Muscle of back (tissue), 11 donors: ENCODE data around the gene CHMP4A. TPM values are rescaled to one million over a fixed set of nuclear protein-coding genes. Genes with fewer than 3 reads are reported as not detected.
A peak's percentile ranks its signal among the peaks of the same experiment; 100 is the strongest.

Experiments
- DNase-seq, 3 donors: peaks; one replicate each; pipeline versions ENCODE4 v3.0.0 to v3.0.0-alpha.2; 2013
- polyA plus RNA-seq, 10 donors: library from polyadenylated mRNA; unstranded; fragments of 120-200 nt; gene quantifications; one replicate each; pipeline ENCODE4 v1.2.1, GENCODE V29; 2013; ENCODE audit not compliant: insufficient read length in 10 of 10

CHMP4A gene
- polyA plus RNA-seq, 10 donors, result 26.0 to 44.1 (median 34.5) TPM

DNA sequence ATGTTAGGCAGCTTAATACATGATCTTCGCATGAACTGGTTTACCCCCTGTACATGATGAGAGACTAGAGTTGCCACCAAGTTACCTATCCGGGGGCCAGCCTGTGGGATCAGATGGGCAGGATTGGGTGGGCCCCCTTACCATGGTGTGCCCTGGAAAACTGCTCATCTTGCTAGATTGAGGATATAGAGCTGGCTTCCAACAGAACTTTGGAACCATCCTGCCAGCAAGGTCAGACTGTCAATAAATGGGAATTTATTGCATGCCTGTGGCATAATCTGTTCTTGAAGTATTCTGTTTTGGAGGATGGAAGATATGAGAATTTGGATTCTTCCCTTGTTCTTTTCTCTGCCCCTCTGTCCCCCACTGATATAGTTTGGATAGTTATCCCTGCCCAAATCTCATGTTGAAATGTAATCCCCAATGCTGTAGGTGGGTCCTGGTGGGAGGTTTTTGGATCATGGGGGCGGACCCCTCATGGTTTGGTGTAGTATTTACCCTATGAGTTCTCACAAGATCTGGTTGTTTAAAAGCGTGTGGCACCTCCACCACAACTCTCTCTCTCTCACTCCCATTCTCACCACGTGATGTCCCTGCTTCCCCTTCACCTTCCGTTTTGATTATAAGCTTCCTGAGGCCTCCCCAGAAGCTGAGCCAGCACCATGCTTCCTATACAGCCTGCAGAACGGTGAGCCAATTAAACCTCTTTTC lies 14.3 kb downstream of the CHMP4A start:
- no peak for DNase-seq

DNA sequence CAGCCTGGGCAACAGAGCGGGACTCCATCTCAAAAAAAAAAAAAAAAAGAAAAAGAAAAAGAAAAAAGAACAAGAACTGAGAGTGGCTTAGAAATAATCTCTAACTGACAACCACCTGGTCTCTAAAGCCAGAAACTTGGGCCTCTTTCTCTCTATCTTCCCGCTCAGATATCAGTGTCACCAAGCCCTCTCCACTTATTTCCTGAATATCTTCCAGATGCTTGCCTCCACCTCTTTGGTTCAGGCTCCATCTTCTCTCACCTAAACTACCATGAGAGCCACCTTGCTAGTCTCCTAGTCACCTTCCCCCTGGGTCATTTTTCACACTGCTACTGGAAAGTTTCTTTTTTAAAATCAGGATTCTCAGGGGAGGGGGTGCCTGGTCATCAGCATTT lies 16.2 kb downstream of the CHMP4A start:
- DNase-seq, result no peak

DNA sequence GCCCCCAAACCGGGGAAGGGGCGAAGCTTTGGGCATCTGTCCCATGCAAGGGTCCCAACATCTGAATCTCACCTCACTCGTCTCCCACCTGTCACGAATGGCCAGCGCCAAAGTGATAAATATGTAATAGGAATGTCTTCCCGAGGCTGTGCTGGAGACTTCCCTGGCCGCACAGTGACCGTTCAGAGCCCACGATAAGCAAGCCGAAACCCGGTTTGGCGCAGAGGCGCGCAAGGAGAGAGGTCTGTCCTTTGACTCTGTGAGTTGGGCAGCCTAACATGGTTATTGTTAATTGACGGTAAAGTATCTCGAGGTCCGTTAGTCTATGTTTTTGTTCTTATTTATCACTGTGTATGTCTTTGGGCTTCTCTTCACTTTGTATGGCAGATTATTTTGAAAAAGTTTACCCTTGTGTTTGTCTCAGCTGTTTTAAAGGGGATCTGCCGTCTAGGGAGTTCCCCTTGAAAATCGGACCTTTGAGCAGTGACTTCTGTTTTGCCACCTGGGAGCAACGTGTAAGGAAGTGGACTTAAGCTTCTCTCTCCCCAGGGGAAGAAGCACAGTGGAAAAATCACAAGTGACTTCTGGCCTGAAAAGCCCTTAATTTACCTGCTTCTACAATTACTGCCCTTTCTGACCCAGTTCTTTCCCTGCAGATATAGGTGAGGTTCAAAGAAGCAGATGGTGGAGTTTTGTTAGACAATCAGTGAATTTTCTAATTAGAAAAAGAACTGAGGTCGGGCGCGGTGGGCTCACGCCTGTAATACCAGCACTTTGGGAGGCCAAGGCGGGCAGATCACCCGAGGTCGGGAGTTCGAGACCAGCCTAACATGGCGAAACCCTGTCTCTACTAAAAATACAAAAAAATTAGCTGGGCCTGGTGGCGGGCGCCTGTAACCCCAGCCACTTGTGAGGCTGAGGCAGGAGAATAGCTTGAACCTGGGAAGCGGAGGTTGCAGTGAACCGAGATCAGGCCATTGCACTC lies 16.9 kb downstream of the CHMP4A start:
- DNase-seq, result no peak

DNA sequence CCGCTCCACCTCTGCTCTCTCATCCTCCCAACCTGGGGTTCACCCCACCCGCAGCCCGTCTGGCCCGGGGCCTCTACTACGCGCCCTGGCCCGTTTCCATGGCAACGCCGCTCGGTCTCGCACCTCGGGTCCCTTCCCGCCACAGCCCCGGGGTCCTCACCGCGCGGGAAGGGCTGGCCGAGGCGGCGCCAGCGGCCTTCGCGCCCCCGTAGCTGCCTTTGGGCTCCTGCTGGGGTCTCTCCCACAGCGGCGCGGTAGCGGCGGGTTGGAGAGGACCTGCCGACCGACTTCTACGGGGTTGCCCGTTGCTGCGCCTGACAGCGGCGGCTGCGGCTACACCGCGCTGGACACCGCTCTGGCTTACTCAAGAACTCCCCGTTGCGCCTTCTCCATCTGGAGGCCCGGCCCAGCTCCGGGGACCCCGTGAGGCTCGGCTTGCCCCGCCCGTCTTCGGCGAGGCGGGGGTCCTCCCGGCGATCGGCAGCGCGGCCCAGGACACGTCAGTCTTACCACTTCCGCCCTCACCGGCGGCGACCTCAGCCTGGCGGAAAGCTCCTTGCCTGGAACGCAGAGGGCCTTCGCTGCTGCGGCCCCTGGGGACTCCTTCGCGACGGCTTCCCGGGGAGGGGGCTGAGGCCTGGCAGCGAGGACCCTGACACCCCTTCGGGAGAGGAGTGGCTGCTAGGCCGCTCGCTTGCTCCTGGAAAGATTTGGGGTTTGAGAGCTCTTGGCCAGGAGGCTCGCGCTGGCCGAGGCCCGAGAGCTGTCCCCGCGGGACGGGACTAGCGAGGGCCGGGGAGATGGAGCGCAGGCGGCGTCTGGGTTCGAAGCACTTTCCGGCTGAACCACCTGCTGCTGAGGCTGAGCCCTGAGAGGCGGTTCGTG lies 17.9 kb downstream of the CHMP4A start, which contains the start of gene TM9SF1:
TSS of gene TM9SF1 (minus strand) at position 256 of the 885 bp plus-strand sequence. CDS start 422 bp downstream, outside the sequence.
- peak; percentile 83 to 98 (median 94) for DNase-seq

DNA sequence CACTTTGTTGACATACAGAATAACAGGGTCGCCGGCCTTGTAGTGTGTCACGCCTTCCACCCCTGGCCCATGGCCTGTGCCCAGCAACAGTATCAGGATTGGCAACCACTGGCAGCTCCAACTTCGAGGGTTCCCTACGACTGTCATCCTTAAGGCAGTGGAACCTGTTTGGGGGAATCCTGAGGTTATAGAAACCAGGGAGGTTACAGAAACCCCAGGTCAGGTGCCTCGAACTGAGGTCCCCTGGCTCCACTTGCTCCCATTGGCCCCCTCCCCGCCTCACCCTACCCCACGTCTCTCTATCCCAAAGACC lies 18.5 kb downstream of the CHMP4A start:
- DNase-seq, result no peak

DNA sequence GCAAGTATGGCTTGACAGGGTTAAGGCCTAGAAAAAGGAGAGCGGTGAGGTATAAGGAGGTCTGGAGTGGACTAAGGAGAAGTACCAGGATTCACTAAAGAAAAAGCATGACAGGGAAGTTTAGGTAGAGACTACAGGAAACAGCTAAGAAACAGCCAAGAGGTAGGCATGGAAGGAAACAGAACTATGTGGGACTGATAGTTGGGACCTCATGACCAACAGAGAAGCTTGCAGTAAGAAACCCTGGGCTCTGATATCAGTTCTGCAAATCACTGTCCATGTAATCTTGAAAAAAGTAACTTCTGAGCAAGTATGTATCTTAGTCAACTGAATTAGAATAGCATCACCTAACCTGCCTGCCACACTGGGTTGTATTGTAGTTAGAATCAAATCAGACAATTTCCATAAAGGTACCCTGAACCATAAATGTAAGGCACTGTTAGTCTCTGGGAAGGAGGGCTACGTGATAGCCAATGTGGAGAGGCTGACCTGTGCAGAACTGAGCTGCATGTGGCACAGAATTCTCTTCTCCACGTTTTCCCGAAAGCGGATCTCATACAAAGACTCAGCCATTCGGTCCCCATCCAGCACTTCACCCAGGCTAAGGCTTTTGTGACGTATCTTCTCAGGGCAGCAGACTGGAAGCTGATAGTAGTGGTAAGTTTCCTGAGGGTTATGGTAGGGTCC lies 19.0 kb downstream of the CHMP4A start:
- no peak for DNase-seq

DNA sequence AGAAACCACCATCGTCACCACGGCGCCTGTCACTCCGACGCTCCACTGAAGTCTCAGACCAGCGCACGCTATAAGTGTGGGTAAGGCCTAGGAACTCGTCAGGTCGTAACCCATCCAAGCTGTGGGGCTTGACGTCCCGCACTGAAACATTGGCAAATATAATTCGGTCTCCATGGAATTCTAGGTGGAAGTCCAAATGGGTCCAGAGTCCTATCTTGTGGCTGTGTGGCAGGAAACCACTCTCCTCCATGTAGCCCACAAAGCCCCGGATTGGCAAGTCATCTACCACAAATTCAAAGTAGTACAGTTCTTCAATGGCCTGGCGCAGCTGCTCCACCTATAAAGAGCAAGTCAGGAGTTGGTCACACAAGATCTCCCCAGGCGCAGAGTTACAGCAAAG lies 20.4 kb downstream of the CHMP4A start:
- DNase-seq, result no peak

DNA sequence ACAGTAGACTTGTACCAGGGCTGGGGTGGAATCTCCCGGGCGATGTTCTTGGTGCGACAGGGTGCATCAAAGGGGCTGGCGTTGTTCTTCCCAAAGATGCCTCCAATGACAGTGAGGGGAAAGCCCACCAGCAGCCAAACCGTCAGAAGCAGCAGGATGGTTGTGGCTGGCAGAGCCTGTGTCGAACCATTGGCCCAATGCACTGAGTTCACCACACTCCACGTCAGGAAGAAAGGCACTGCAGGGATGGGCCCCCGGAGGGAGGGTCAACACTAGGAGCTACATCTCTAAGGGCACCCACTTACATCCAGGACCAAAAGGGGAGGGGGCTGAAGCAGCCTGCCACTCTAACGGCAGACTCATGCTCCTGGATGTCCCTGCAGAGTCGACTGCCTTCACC lies 22.9 kb downstream of the CHMP4A start:
- no peak for DNase-seq

DNA sequence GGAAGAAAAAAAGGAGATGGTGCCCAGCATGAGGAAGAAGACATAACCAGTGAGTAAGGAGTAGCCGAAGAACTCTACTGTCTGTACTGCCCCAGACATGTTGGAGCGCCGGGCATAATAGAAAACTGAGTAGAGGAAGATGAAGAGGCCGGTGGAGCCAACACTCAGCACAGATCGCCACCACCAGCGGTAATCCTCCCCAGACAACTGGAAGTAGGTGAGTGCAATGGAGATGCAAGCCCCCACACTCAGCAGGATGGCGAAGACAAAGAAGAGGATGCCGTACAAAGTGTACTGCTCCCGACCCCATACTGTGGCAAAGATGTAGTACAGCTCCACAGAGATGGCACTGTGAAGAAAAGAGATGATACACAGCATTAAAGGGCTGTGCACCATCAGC lies 23.8 kb downstream of the CHMP4A start:
- DNase-seq, result no peak

DNA sequence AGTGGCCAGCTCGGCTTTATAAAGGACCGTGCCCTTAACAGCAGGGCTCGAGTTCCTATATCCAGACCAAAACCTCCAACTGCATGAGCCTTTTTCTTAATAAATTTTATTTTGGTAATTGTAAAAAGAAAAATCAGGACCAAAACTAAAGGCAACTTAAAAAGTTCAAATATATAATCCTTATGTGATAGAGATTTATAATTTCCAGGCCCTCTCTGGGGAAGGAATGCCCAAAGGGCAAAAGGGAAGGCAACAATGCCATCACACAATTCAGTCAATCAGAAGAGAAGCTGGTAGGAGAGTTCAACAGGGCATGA lies 24.3 kb downstream of the CHMP4A start:
- no peak for DNase-seq

DNA sequence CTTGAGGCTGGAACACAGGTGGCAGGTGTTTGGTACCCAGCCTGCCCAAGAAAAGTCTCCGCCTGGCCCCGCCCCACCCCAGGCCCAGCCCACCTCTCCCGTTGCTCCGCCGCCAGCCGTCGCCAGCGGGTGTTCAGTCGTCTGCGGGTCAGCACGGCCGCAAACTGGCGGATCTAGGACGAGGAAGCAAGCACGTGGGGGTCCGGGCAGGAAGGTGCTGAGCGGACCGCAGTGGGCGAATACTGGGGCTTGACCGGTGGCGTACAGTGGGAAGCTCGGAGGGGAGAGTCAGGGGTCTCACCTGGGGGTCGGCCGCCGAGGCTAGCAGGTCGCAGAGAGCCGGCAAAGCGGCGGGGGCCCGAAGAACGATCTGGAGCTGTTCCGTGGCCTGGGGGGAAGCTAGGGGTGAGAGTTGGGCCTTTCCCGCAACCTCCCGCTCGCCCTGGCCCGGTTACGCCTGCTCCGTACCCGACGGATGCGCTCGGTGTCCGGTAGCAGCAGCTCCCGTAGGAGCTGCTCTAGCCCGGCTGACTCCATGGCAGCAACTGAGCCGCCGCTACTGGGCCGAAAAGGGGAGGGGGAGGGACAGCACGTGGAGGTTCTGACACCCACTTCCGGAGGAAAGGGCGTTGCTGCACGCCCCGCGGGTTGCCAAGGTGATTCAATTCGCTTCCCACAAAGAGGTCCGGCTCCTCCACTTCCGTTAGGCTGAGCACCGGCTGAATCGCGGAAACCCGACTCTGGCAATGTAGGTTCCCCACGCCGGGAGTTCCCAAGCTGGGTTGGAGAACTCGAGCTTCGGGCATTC lies 24.8 kb downstream of the CHMP4A start, which contains the start of gene IPO4:
TSS of gene IPO4 (minus strand) at position 566 of the 808 bp plus-strand sequence. CDS start at position 537, 29 bp downstream.
- DNase-seq, result peak; percentile 97 to 98 (median 97)

DNA sequence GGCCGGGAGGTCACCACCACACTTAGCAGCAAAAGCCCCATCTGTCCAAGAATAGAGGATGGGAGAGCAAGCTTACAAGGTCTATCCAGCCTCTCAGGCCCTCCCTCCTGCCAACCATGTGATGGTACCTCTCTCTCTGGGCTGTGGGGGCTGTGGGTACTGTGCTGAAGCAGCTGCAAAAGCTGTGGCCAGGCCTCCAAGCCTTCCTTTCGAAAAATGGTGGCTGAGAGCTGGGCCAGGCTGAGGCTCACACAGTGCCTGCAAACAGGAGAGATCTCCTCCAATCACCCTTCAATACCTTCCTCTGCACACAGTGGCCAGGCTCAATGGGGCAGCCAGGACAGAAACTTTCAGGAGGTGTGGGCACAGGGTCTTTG lies 25.8 kb downstream of the CHMP4A start:
- DNase-seq, result no peak

DNA sequence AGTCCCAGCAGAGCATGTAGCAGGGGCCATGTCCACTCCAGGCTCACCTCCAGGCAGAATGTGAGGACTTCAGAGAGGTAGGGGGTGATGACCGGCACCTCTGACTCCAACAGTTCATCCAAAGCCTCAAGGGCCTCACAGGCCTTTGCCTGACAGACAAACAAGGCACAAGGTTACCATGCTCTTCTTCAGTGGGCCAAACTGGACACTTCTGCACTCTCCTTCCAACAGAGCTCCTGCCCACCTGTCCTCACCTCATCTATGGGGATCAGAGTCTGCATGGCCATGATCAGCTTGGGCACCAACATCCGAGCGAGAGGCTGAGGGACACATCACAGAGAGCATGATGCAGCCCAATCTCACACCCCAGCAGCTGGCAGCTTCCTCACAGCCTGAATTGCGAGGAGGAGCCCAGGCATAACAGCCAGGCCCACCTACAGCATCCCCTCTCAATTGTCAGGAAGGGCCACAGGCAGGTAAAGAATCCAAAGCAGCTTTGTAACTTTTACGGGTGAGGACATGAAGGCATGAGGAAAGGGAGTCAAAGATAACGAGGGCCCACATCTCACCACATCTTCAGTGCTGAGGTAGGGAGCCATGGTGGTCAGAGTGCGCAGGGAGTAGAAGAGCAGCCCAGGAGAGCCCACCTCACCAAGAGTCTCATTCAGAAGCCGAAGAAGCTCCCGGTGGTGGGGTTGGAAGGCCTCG lies 26.3 kb downstream of the CHMP4A start:
- no peak for DNase-seq

DNA sequence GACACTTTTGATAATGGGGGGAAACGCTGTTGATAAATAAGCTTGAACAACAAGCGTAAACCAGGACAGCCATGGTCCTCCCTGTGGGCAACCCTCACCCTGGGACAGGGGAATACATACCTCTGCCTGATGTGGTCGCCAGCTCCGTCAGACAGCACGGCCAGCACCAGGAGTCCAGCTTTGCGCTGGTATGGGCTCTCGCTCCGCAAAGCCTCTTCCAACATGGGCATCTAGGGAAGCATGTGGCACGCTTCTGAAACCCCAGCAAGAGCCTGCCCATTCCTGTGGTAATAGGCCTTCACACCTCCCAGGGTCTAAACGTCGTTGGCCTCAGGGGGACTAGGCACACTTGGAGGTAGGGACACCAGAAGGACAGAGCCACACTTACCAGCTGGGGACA lies 27.5 kb downstream of the CHMP4A start:
- DNase-seq, result no peak

DNA sequence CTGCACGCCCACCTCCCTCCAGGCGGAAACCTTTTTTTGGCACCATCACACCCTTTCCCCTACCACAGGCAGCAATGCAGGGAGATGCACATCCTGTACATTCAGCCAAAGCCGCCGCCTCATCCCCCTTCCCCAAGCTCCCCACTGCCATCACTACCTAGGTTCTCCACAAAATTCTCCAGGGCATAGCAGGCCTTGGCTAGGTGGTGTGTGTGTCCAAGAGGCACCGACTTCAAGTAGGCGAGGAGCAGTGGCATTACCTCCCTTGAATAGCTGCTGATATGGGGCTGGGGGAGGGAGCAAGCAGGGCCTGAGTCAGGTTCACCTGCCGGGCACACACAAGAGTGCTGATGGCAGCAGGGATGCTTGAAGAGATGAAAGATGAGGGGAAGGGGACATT lies 28.3 kb downstream of the CHMP4A start:
- DNase-seq, result no peak

DNA sequence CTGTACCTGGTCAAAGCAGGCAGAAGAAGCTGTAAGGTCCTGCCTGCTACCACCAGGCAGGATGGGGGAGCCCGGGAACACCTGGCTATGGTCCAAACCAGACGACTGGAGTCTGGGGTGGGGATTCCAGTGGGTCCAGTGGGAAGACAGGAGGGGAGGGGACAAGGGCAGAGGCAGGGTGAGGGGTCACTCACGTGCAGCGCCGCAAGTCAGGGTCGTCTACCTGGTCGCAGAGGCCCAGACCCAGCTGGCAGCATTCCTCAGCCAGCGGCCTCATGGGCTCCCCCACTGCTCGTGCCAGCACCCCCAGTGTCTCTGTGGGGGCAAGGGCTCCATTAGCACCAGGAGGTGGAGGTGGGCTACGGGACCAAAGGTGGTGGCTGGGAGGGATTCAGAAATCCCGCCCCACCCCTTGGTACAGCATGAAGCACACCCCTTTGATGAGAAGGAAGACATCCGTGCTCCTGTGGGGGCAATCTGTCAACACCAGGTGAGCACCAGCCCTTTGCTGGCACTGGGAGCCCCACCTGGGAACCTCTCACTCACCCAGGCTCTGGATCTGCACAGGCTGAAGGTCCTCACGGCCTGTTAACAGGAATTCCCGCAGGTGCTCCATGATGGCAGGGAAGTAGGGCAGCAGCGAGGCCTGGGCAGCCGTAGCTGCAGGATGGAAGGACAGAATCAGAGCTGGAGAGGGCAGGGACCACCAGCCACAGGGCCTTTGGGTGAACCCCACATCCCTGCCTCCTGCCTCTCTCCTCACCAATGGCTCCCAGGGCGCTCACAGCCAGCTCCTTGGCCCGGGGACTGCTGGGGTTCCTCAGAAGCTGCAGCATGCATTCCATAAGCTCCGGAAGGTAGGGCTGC lies 29.0 kb downstream of the CHMP4A start:
- DNase-seq, result no peak

DNA sequence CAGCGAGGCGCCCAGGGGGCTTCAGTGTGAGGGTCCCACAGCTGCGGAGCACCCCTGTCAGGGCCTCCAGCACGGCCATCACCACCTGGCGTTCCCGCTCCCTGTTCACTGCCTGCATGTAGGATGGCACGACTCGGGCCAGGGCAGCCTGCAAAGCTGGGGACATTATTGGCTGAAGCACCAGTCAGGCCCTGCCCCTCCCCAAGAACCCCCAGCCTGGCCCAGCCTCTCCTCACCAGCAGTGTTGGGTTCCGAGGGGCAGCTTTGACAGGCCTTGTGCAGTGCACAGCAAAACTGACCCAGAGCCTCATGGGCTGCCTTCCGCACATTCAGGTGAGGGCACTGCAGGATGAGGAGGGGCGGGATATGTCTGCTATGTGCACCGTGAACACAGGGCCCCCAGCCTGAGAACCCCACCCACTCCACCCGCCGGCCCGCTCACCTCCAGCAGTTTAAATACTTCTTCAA lies 30.2 kb downstream of the CHMP4A start:
- no peak for DNase-seq

DNA sequence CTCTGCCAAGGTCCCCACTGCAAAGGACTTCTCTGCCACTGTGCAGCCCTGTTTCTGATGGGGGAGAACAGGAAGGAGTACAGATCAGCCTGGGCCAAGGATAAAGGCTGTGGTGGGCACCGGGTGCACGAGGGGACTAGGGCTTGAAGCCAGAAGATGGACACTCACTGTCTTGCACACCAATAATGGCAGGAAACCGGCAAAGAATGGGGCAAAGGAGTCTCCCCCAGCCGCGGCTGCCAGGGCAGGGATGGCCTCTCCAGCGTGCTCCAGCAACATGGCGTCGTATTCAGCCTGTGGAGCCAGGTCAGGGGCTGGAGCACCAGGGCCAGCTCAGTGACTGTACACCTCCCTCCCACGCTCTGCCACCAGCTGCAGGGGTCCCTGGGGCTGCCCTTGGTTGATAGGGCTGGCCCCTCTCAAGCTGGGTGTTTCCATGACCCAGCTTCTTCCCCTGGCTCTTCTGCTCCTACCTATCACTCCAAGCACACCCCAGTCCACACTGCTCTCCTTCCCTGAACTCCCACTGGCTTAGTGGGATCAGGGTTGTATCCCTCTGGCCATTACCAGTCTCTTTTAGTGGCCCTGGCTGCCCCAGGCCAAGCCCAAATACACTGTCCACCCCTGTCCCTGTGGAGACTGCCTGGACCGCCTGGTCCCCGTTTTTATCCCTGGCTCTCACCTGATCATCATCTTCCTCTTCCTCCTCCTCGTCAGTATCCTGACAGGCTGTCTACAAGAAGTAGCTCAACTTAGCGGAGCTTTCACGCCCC lies 31.0 kb downstream of the CHMP4A start:
- no peak for DNase-seq
